Measurements from ENCODE around the gene MIA2. TPM values are rescaled to one million over a fixed set of nuclear protein-coding genes. Genes with fewer than 3 reads are reported as not detected.

Gene MIA2
- total RNA-seq, 1 donor from 2014 or later, result 25.3 TPM

GRCh38 chr14:39307815-39308214, 74.1 kb downstream of the MIA2 start:
- no peak for DNase-seq (ENCODE audit: extremely low spot score in 2 of 2)
- TF ChIP-seq POLR2A (IDR thresholded peaks at IDR 0.05) (no peak), POLR2AphosphoS5 (IDR thresholded peaks at IDR 0.05; ENCODE audit: insufficient read depth in 1 of 2, low read depth in 1 of 2) (no peak), CTCF (IDR thresholded peaks at IDR 0.05) (no peak)
- Histone ChIP-seq H3K27me3 (no peaks in the 10 kb centered on the region), H3K4me3 (no peak overlapping the region), H3K36me3 (peaks cover 0 to 8% of the 10 kb centered on the region in 2 donors), H3K27ac (no peak overlapping the region), H3K4me1 (no peaks in the 10 kb centered on the region), H3K9me3 (no peaks in the 10 kb centered on the region)
- intact Hi-C loops (cut with DNase I), result no loop called here

GRCh38 chr14:39310051-39310450, 76.3 kb downstream of the MIA2 start:
- H3K36me3 ChIP-seq, result peaks cover 0 to 8% of the 10 kb centered on the region in 2 donors
- no peak overlapping the region for H3K27ac ChIP-seq
- H3K4me1 ChIP-seq, result no peaks in the 10 kb centered on the region
- TF ChIP-seq POLR2A (IDR thresholded peaks at IDR 0.05), result no peak
- no peak for TF ChIP-seq POLR2AphosphoS5 (IDR thresholded peaks at IDR 0.05; ENCODE audit: insufficient read depth in 1 of 2, low read depth in 1 of 2)
- no peak for TF ChIP-seq CTCF (IDR thresholded peaks at IDR 0.05)
- H3K4me3 ChIP-seq, result no peak overlapping the region
- H3K27me3 ChIP-seq, result no peaks in the 10 kb centered on the region
- H3K9me3 ChIP-seq, result no peaks in the 10 kb centered on the region
- intact Hi-C loops (cut with DNase I), result no loop called here
- no peak for DNase-seq (ENCODE audit: extremely low spot score in 2 of 2)

- no peak for DNase-seq (ENCODE audit: extremely low spot score in 2 of 2)
- Histone ChIP-seq H3K9me3 (no peaks in the 10 kb centered on the region), H3K27ac (no peak overlapping the region), H3K27me3 (no peaks in the 10 kb centered on the region), H3K4me3 (no peak overlapping the region), H3K4me1 (no peaks in the 10 kb centered on the region), H3K36me3 (peaks cover 0 to 28% of the 10 kb centered on the region in 2 donors)
- intact Hi-C loops (cut with DNase I), result no loop called here
- TF ChIP-seq POLR2A (IDR thresholded peaks at IDR 0.05), result no peak
- TF ChIP-seq CTCF (IDR thresholded peaks at IDR 0.05), result no peak
- no peak for TF ChIP-seq POLR2AphosphoS5 (IDR thresholded peaks at IDR 0.05; ENCODE audit: insufficient read depth in 1 of 2, low read depth in 1 of 2)
These were observed 82.2 kb downstream of the MIA2 start for GRCh38 chr14:39315859-39316444.

- Histone ChIP-seq H3K4me3 (no peak overlapping the region), H3K27ac (no peak overlapping the region), H3K27me3 (no peaks in the 10 kb centered on the region), H3K4me1 (no peaks in the 10 kb centered on the region), H3K9me3 (no peaks in the 10 kb centered on the region), H3K36me3 (peaks cover 0 to 32% of the 10 kb centered on the region in 2 donors)
- intact Hi-C loops (cut with DNase I), result no loop called here
- DNase-seq (ENCODE audit: extremely low spot score in 2 of 2), result no peak
- TF ChIP-seq CTCF (IDR thresholded peaks at IDR 0.05) (no peak), POLR2A (IDR thresholded peaks at IDR 0.05) (no peak), POLR2AphosphoS5 (IDR thresholded peaks at IDR 0.05; ENCODE audit: insufficient read depth in 1 of 2, low read depth in 1 of 2) (no peak)
These were observed 83.3 kb downstream of the MIA2 start for GRCh38 chr14:39316830-39317553.

GRCh38 chr14:39318574-39318973, 84.9 kb downstream of the MIA2 start:
- Histone ChIP-seq H3K27ac (no peak overlapping the region), H3K4me1 (no peaks in the 10 kb centered on the region), H3K4me3 (no peak overlapping the region), H3K36me3 (peaks cover 0 to 34% of the 10 kb centered on the region in 2 donors), H3K9me3 (no peaks in the 10 kb centered on the region), H3K27me3 (no peaks in the 10 kb centered on the region)
- intact Hi-C loops (cut with DNase I), result no loop called here
- TF ChIP-seq POLR2AphosphoS5 (IDR thresholded peaks at IDR 0.05; ENCODE audit: insufficient read depth in 1 of 2, low read depth in 1 of 2) (no peak), POLR2A (IDR thresholded peaks at IDR 0.05) (no peak), CTCF (IDR thresholded peaks at IDR 0.05) (no peak)
- no peak for DNase-seq (ENCODE audit: extremely low spot score in 2 of 2)

Measured in vagina (tissue), 2 donors.